MCF 10A (cell line): ENCODE measurements around the gene CCDC102B. TPM values are rescaled to one million over a fixed set of nuclear protein-coding genes. Genes with fewer than 3 reads are reported as not detected.

Experiments
- BruUV-seq: library from RNA; stranded (reverse); fragments of 400-500 nt; replicated peaks from 2 replicates; lab custom pipeline; 2021; lab: Mats Ljungman, UMichigan
- CTCF ChIA-PET: fragments of 300-600 bp; sonication (Branson Sonifier 250); formaldehyde crosslinking; extraction: SDS; loops from one replicate; lab custom pipeline; 2021; ENCODE audit warnings: antibody characterized with exemption, inconsistent platforms; lab: Yijun Ruan, JAX
- POLR2A ChIA-PET: fragments of 300-600, 350-650 bp; sonication (Branson Sonifier 250); formaldehyde crosslinking; extraction: SDS; loops from one replicate; lab custom pipeline; 2020; ENCODE audit warnings: antibody characterized with exemption, inconsistent platforms; lab: Yijun Ruan, JAX
- DNase-seq: peaks from one replicate; pipeline ENCODE4 v3.0.0-alpha.2; 2018; ENCODE audit not compliant: unreplicated experiment
- H3K27ac Mint-ChIP-seq: one replicate; pipeline ENCODE4 v1.8.0; 2022; ENCODE audit warnings: mild to moderate bottlenecking, low read depth, mixed read lengths; ENCODE audit not compliant: unreplicated experiment
- H3K27me3 Mint-ChIP-seq: one replicate; pipeline ENCODE4 v1.8.0; 2022; ENCODE audit warnings: mixed read lengths; ENCODE audit not compliant: insufficient read depth, unreplicated experiment
- H3K36me3 Mint-ChIP-seq: one replicate; pipeline ENCODE4 v1.8.0; 2022; ENCODE audit warnings: mild to moderate bottlenecking, moderate library complexity, mixed read lengths; ENCODE audit not compliant: insufficient read depth, unreplicated experiment
- H3K4me1 Mint-ChIP-seq: one replicate; pipeline ENCODE4 v1.8.0; 2022; ENCODE audit warnings: mixed read lengths; ENCODE audit not compliant: insufficient read depth, unreplicated experiment
- H3K4me3 Mint-ChIP-seq: one replicate; pipeline ENCODE4 v1.8.0; 2022; ENCODE audit warnings: mild to moderate bottlenecking, moderate library complexity, mixed read lengths; ENCODE audit not compliant: unreplicated experiment
- H3K9me3 Mint-ChIP-seq: one replicate; pipeline ENCODE4 v1.8.0; 2022; ENCODE audit warnings: mixed read lengths; ENCODE audit not compliant: unreplicated experiment
- CTCF ChIP-seq: fragments of 200-600 bp; IDR thresholded peaks from one replicate; pipeline ENCODE4 v1.8.0; 2022; ENCODE audit warnings: antibody characterized with exemption, mild to moderate bottlenecking; ENCODE audit not compliant: unreplicated experiment
- intact Hi-C: fragments of 100-400 bp; cut with micrococcal nuclease; formaldehyde crosslinking; loops from 2 replicates; pipeline ENCODE4 v1.14.1; 2022
- total RNA-seq: library from RNA; stranded (reverse); gene quantifications from 2 replicates; pipeline ENCODE4 v1.2.3, GENCODE V29; 2022

Gene CCDC102B
- total RNA-seq, 1 experiment from 2014 or later: 3.4 TPM

- intact Hi-C loops: no loop called here
- CTCF ChIA-PET: interaction anchor here (0.5 to 1.0 kb wide), 2 partner anchors 24 to 694 kb away, joined by 3 read pairs; no protein-coding TSS in a partner anchor
- H3K27ac Mint-ChIP-seq: no peak overlapping the region
- no peaks in the 10 kb centered on the region for H3K9me3 Mint-ChIP-seq
- no TSS peak for BruUV-seq
- H3K4me1 Mint-ChIP-seq: no peaks in the 10 kb centered on the region
- H3K4me3 Mint-ChIP-seq: no peak overlapping the region
- H3K27me3 Mint-ChIP-seq: peaks cover 26% of the 10 kb centered on the region
- no peaks in the 10 kb centered on the region for H3K36me3 Mint-ChIP-seq
- POLR2A ChIA-PET: interaction anchor here (0.7 kb wide), 1 partner anchor 25 kb away, joined by 4 read pairs; no protein-coding TSS in a partner anchor
- DNase-seq: no peak
- TF ChIP-seq CTCF: no peak
Observed at GRCh38 chr18:69032009-69032408, 234.1 kb downstream of the CCDC102B start.

- H3K4me3 Mint-ChIP-seq: no peak overlapping the region
- ChIA-PET POLR2A (interaction anchor here (0.8 kb wide), 1 partner anchor 10 kb away, joined by 3 read pairs; no protein-coding TSS in a partner anchor), CTCF (no interaction called here)
- BruUV-seq: no TSS peak
- intact Hi-C loops: no loop called here
- no peaks in the 10 kb centered on the region for H3K36me3 Mint-ChIP-seq
- no peak for TF ChIP-seq CTCF
- H3K27me3 Mint-ChIP-seq: peaks cover 36% of the 10 kb centered on the region
- H3K9me3 Mint-ChIP-seq: no peaks in the 10 kb centered on the region
- no peak overlapping the region for H3K27ac Mint-ChIP-seq
- DNase-seq: no peak
- no peaks in the 10 kb centered on the region for H3K4me1 Mint-ChIP-seq
Observed at GRCh38 chr18:69035756-69036155, 237.9 kb downstream of the CCDC102B start.

GRCh38 chr18:69044215-69044614 lies 246.3 kb downstream of the CCDC102B start:
- no peak for TF ChIP-seq CTCF
- DNase-seq: no peak
- Mint-ChIP-seq H3K27me3 (peaks cover 41% of the 10 kb centered on the region), H3K4me3 (no peak overlapping the region), H3K36me3 (no peaks in the 10 kb centered on the region), H3K27ac (no peak overlapping the region), H3K4me1 (no peaks in the 10 kb centered on the region), H3K9me3 (no peaks in the 10 kb centered on the region)
- ChIA-PET POLR2A (no interaction called here), CTCF (interaction anchor here (0.9 kb wide), 1 partner anchor 26 kb away, joined by 3 read pairs; no protein-coding TSS in a partner anchor)
- intact Hi-C loops: no loop called here
- no TSS peak for BruUV-seq

- ChIA-PET POLR2A (no interaction called here), CTCF (no interaction called here)
- Mint-ChIP-seq H3K4me1 (no peaks in the 10 kb centered on the region), H3K4me3 (no peak overlapping the region), H3K36me3 (no peaks in the 10 kb centered on the region), H3K9me3 (no peaks in the 10 kb centered on the region), H3K27me3 (peaks cover 27% of the 10 kb centered on the region), H3K27ac (no peak overlapping the region)
- intact Hi-C loops: no loop called here
- BruUV-seq: no TSS peak
- TF ChIP-seq CTCF: no peak
- DNase-seq: no peak
Observed at GRCh38 chr18:69064063-69064462, 266.2 kb downstream of the CCDC102B start.
